Measurements from ENCODE around the gene NTRK2.

- TF ChIP-seq CTCF (conservative IDR thresholded peaks at IDR 0.05; ENCODE audit: low read length) (no peak), EZH2phosphoT487 (IDR thresholded peaks at IDR 0.05; ENCODE audit: borderline replicate concordance) (no peak)
These were observed 4.3 kb downstream of the NTRK2 start for GRCh38 chr9:84673806-84674205.

Measured in Loucy (cell line).